HEK293T (cell line): ENCODE results near the gene GNAL.

ENCODE experiments used
- CTBP1 ChIP-seq: fragments of 450-650 bp; IDR thresholded peaks from 2 replicates; pipeline ENCODE4 v1.6.1; 2016; ENCODE audit warnings: borderline replicate concordance
- FOXM1 ChIP-seq: fragments of 450-650 bp; IDR thresholded peaks from 2 replicates; pipeline ENCODE4 v1.6.1; 2017; ENCODE audit warnings: mild to moderate bottlenecking, borderline replicate concordance
- PKNOX1 ChIP-seq: fragments of 450-650 bp; IDR thresholded peaks from 2 replicates; pipeline ENCODE4 v1.6.1; 2016
- SP1 ChIP-seq: fragments of 450-650 bp; IDR thresholded peaks from 2 replicates; pipeline ENCODE4 v1.6.1; 2017
- ZNF384 ChIP-seq: fragments of 450-650 bp; IDR thresholded peaks from 2 replicates; pipeline ENCODE4 v1.6.1; 2016

DNA sequence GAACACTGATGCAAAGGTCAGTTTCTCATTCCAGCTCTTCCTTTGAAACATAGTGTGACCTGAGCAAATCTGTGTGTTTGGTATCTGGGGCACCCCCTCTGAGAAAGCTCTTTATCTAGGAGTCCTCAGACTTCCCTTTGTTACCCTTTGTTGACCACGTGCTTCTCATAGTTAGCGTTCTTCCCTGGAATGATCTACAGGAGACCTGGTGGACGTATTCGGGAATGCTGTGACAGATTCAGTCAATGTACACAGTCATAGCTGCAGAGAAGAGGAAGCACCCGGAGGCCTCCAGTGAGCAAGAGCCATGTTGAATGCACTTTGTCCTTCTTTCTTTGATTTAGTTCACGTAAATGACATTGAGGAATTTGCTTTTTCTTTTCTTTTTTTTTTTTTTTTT lies 151.4 kb downstream of the GNAL start:
- TF ChIP-seq FOXM1 (no peak), PKNOX1 (no peak), CTBP1 (no peak), ZNF384 (no peak), SP1 (no peak)
